Measurements from ENCODE around the gene GADL1.

DNA sequence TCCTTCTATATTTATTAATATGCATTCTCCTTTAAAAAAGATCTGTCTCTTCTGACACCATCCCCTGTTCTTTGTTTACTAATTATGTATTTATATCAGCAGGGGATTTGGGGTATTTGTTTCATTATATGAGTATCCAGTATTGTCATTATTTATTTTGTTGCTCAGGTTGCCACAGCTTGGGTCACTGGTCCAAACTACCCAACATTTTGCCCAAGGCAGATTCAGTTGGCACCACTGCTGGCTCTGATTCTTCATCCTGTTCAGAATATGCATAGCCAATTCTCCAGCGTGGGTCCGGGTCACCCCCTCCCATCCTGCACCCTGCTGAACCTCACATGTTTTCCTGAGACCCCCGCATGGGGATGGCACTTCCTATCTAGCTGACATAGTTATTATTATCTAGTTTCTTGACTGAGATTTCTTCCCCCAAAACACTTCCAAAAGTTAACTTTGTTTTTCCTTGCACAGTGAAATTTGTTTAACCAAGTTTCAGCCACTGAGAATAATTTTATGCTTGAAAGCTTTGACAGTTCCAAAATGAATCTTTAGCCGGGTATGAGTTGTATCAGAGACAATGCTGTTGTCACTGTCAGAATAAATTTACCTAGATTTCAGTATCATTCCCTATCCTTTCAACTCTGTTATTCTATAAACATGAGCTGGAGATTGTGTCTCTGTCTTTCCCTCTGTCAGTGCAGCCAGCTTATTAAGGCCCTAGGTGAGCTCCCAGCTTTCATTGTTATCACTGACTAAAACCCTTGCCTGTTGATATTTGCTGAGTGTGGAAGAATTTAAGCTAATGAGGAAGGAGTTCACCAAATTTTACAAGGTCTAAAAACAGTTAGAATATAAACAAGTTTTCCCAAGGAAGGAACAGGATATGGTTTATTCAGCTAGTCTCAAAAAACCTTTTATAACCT lies 217.8 kb downstream of the GADL1 start:
- TF ChIP-seq POLR2A (IDR thresholded peaks at IDR 0.05; ENCODE audit: borderline replicate concordance, extremely low read depth, insufficient read depth, insufficient read length) (no peak), EZH2phosphoT487 (IDR thresholded peaks at IDR 0.05; ENCODE audit: borderline replicate concordance) (no peak)
